ENCODE data around the gene MT1H.

Gene MT1H

DNA sequence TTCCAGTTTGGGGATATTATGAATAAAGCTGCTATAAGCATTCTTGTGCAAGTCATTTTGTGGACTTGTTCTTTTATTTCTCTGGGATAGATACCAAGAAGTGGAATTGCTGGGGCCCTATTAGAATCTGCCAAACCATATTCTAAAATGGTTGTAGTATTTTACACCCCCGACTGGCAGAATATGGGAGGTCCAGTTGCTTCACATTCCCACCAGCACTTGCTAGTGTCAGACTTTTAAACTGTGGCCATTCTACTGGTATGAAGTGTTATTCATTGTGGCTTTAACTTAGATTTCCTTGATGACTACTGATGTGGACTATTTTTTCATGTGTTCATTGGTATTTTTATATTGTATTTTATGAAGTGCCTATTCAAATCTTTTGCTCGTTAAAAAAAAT, 42.2 kb downstream of the MT1H start:
- no peak for TF ChIP-seq TAF1 (IDR thresholded peaks at IDR 0.05; ENCODE audit: borderline replicate concordance, insufficient read depth, low read length)
- TF ChIP-seq FOXP2 (optimal IDR thresholded peaks at IDR 0.05; ENCODE audit: borderline replicate concordance, extremely low read depth, extremely low read length, insufficient read depth): no peak
- no peak for TF ChIP-seq POLR2AphosphoS5 (IDR thresholded peaks at IDR 0.05; ENCODE audit: low read depth, low read length)
- no peak for TF ChIP-seq SIN3A (IDR thresholded peaks at IDR 0.05; ENCODE audit: borderline replicate concordance, insufficient read depth, low read length)
- TF ChIP-seq REST (IDR thresholded peaks at IDR 0.05; ENCODE audit: insufficient read depth in 1 of 2, low read depth in 2 of 2, low read length in 2 of 2): no peak

DNA sequence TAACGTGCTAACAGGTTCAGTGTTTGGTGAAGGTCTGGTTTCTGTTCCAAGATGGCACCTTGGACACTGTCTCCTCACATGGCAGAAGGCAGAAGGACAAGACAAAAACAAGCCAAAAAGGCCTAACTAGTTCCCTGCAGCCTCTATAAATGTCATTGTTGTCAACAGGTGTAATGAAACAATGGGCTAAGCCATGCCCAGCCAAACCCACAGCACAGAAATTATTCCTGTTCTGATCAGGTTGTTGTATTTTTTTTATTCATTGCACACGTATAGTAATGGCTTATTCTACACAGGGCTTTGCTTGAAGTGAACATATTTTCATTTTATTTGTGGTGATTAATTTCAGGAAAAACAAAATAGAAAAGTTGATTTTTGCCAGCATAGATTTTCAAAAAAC, 44.2 kb downstream of the MT1H start:
- TF ChIP-seq SIN3A (IDR thresholded peaks at IDR 0.05; ENCODE audit: borderline replicate concordance, insufficient read depth, low read length): no peak
- no peak for TF ChIP-seq POLR2AphosphoS5 (IDR thresholded peaks at IDR 0.05; ENCODE audit: low read depth, low read length)
- no peak for TF ChIP-seq TAF1 (IDR thresholded peaks at IDR 0.05; ENCODE audit: borderline replicate concordance, insufficient read depth, low read length)
- no peak for TF ChIP-seq REST (IDR thresholded peaks at IDR 0.05; ENCODE audit: insufficient read depth in 1 of 2, low read depth in 2 of 2, low read length in 2 of 2)
- TF ChIP-seq FOXP2 (optimal IDR thresholded peaks at IDR 0.05; ENCODE audit: borderline replicate concordance, extremely low read depth, extremely low read length, insufficient read depth): no peak

- TF ChIP-seq POLR2AphosphoS5 (IDR thresholded peaks at IDR 0.05; ENCODE audit: low read depth, low read length): no peak
- no peak for TF ChIP-seq TAF1 (IDR thresholded peaks at IDR 0.05; ENCODE audit: borderline replicate concordance, insufficient read depth, low read length)
- TF ChIP-seq FOXP2 (optimal IDR thresholded peaks at IDR 0.05; ENCODE audit: borderline replicate concordance, extremely low read depth, extremely low read length, insufficient read depth): no peak
- TF ChIP-seq REST (IDR thresholded peaks at IDR 0.05; ENCODE audit: insufficient read depth in 1 of 2, low read depth in 2 of 2, low read length in 2 of 2): no peak
- no peak for TF ChIP-seq SIN3A (IDR thresholded peaks at IDR 0.05; ENCODE audit: borderline replicate concordance, insufficient read depth, low read length)
Measured at GRCh38 chr16:56715126-56715525, 45.5 kb downstream of the MT1H start.

DNA sequence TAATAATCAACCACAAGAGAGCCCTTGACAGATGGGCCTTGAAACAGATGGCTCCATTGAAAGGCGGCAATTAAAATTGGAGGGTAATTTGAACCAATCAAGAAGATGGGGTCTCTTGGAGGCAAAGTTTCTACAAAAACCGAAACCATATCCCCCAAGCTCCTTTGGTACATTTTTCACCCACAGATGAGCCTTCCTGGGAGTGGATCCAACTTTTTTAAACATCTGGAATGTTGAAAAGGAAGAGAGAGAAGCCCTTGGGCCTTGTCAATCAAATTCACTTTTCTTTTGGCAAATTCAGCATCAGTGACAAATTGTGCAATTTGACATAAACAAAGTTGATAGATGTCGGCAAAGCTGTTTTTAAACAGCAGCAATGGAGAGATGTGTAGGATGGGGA, 47.1 kb downstream of the MT1H start:
- TF ChIP-seq TAF1 (IDR thresholded peaks at IDR 0.05; ENCODE audit: borderline replicate concordance, insufficient read depth, low read length) (no peak), FOXP2 (optimal IDR thresholded peaks at IDR 0.05; ENCODE audit: borderline replicate concordance, extremely low read depth, extremely low read length, insufficient read depth) (no peak), SIN3A (IDR thresholded peaks at IDR 0.05; ENCODE audit: borderline replicate concordance, insufficient read depth, low read length) (no peak), REST (IDR thresholded peaks at IDR 0.05; ENCODE audit: insufficient read depth in 1 of 2, low read depth in 2 of 2, low read length in 2 of 2) (no peak), POLR2AphosphoS5 (IDR thresholded peaks at IDR 0.05; ENCODE audit: low read depth, low read length) (no peak)

All from PFSK-1 (cell line).